ENCODE data around the gene CPA2. TPM values are rescaled to one million over a fixed set of nuclear protein-coding genes. Genes with fewer than 3 reads are reported as not detected.
"Not testable (repeated sequence)": the region's sequence is repeated elsewhere in the genome, so short reads cannot be mapped to it uniquely, and the experiment has no call there.

Gene CPA2
- total and polyA plus RNA-seq, 2 experiments from 2014 or later = 198 to 303 TPM

- H2AFZ ChIP-seq = no peak overlapping the region
- DNase-seq (ENCODE audit: low spot score) = no peak
- H3K4me2 ChIP-seq = no peak overlapping the region
- TF ChIP-seq CTCF (IDR thresholded peaks at IDR 0.05; ENCODE audit: poor library complexity) (no peak), EZH2 (IDR thresholded peaks at IDR 0.05; ENCODE audit: borderline replicate concordance) (no peak), EZH2phosphoT487 (IDR thresholded peaks at IDR 0.05; ENCODE audit: low read depth, severe bottlenecking, unreplicated experiment) (no peak)
- no peaks in the 10 kb centered on the region for H3K79me2 ChIP-seq
- H3K4me1 ChIP-seq (ENCODE audit: insufficient read depth) = no peaks in the 10 kb centered on the region
- H3K27me3 ChIP-seq = no peaks in the 10 kb centered on the region
- no peak overlapping the region for H3K27ac ChIP-seq
- WGBS (ENCODE audit: low lambda C conversion rate, missing lambda C conversion rate) = 80% methylated on average over 21 of the region's 21 CpGs
- no peaks in the 10 kb centered on the region for H3K9me3 ChIP-seq (ENCODE audit: low read depth)
- H3K9me2 ChIP-seq (replicated peaks; ENCODE audit: insufficient read depth) = no peaks in the 10 kb centered on the region
- no peaks in the 10 kb centered on the region for H3K36me3 ChIP-seq (replicated peaks; ENCODE audit: insufficient read depth, low read depth)
- no peak overlapping the region for H3K4me3 ChIP-seq
- H4K20me1 ChIP-seq (ENCODE audit: insufficient read depth, poor library complexity, severe bottlenecking) = no peaks in the 10 kb centered on the region
Observed at GRCh38 chr7:130305433-130306042, 38.9 kb downstream of the CPA2 start.

- 89% methylated on average over 6 of the region's 6 CpGs for WGBS (ENCODE audit: low lambda C conversion rate, missing lambda C conversion rate)
- H3K4me1 ChIP-seq (ENCODE audit: insufficient read depth) = no peaks in the 10 kb centered on the region
- no peaks in the 10 kb centered on the region for H4K20me1 ChIP-seq (ENCODE audit: insufficient read depth, poor library complexity, severe bottlenecking)
- DNase-seq (ENCODE audit: low spot score) = no peak
- no peak overlapping the region for H2AFZ ChIP-seq
- H3K27me3 ChIP-seq = no peaks in the 10 kb centered on the region
- no peak for TF ChIP-seq EZH2phosphoT487 (IDR thresholded peaks at IDR 0.05; ENCODE audit: low read depth, severe bottlenecking, unreplicated experiment)
- H3K9me2 ChIP-seq (replicated peaks; ENCODE audit: insufficient read depth) = no peaks in the 10 kb centered on the region
- no peaks in the 10 kb centered on the region for H3K79me2 ChIP-seq
- H3K27ac ChIP-seq = no peak overlapping the region
- H3K36me3 ChIP-seq (replicated peaks; ENCODE audit: insufficient read depth, low read depth) = no peaks in the 10 kb centered on the region
- no peak overlapping the region for H3K4me2 ChIP-seq
- no peak overlapping the region for H3K4me3 ChIP-seq
- no peaks in the 10 kb centered on the region for H3K9me3 ChIP-seq (ENCODE audit: low read depth)
Observed at GRCh38 chr7:130309986-130310385, 43.3 kb downstream of the CPA2 start.

DNA sequence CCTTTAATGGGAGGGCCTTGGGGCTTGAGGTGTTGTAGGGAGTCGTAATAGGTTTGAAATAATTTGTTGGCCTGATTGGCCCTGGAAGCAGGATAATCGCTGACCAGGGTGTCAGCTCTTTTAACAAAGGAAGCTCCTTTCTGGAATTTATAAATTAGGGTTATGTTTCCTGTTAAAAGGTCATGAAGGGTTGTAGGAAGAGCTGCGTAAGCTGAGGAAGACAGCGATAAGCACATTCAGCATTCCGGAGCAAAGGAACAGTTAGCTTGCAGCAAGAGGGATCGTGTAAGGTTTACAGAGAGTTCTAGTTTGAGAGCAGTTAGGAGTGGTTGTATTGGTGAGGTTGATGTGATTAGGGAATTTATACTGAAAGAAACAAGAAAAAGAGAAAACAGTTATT is 47.6 kb downstream of the CPA2 start:
- WGBS (ENCODE audit: low lambda C conversion rate, missing lambda C conversion rate) = 79% methylated on average over 6 of the region's 6 CpGs
- no peak overlapping the region for H2AFZ ChIP-seq
- no peaks in the 10 kb centered on the region for H3K9me2 ChIP-seq (replicated peaks; ENCODE audit: insufficient read depth)
- TF ChIP-seq CTCF (IDR thresholded peaks at IDR 0.05; ENCODE audit: poor library complexity) (no peak), EZH2 (IDR thresholded peaks at IDR 0.05; ENCODE audit: borderline replicate concordance) (no peak), EZH2phosphoT487 (IDR thresholded peaks at IDR 0.05; ENCODE audit: low read depth, severe bottlenecking, unreplicated experiment) (no peak)
- H3K4me1 ChIP-seq (ENCODE audit: insufficient read depth) = no peaks in the 10 kb centered on the region
- no peak overlapping the region for H3K27ac ChIP-seq
- H4K20me1 ChIP-seq (ENCODE audit: insufficient read depth, poor library complexity, severe bottlenecking) = no peaks in the 10 kb centered on the region
- H3K4me3 ChIP-seq = no peak overlapping the region
- DNase-seq (ENCODE audit: low spot score) = no peak
- no peak overlapping the region for H3K4me2 ChIP-seq
- H3K27me3 ChIP-seq = no peaks in the 10 kb centered on the region
- no peaks in the 10 kb centered on the region for H3K36me3 ChIP-seq (replicated peaks; ENCODE audit: insufficient read depth, low read depth)
- H3K9me3 ChIP-seq (ENCODE audit: low read depth) = no peaks in the 10 kb centered on the region
- no peaks in the 10 kb centered on the region for H3K79me2 ChIP-seq

- Histone ChIP-seq H3K4me2 (no peak overlapping the region), H3K79me2 (no peaks in the 10 kb centered on the region), H3K36me3 (replicated peaks; ENCODE audit: insufficient read depth, low read depth) (no peaks in the 10 kb centered on the region), H3K27ac (no peak overlapping the region), H3K4me1 (ENCODE audit: insufficient read depth) (no peaks in the 10 kb centered on the region), H3K4me3 (no peak overlapping the region), H3K27me3 (no peaks in the 10 kb centered on the region), H2AFZ (no peak overlapping the region), H4K20me1 (ENCODE audit: insufficient read depth, poor library complexity, severe bottlenecking) (no peaks in the 10 kb centered on the region), H3K9me2 (replicated peaks; ENCODE audit: insufficient read depth) (no peaks in the 10 kb centered on the region), H3K9me3 (ENCODE audit: low read depth) (no peaks in the 10 kb centered on the region)
- 100% methylated on average over 1 of the region's 1 CpG for WGBS (ENCODE audit: low lambda C conversion rate, missing lambda C conversion rate)
- DNase-seq (ENCODE audit: low spot score) = no peak
- TF ChIP-seq CTCF (IDR thresholded peaks at IDR 0.05; ENCODE audit: poor library complexity) (no peak), EZH2 (IDR thresholded peaks at IDR 0.05; ENCODE audit: borderline replicate concordance) (no peak), EZH2phosphoT487 (IDR thresholded peaks at IDR 0.05; ENCODE audit: low read depth, severe bottlenecking, unreplicated experiment) (no peak)
Observed at GRCh38 chr7:130319541-130319940, 52.9 kb downstream of the CPA2 start.

- H3K4me1 ChIP-seq (ENCODE audit: insufficient read depth); H2AFZ ChIP-seq; H3K79me2 ChIP-seq; H3K27me3 ChIP-seq; H3K27ac ChIP-seq; DNase-seq (ENCODE audit: low spot score); H3K4me2 ChIP-seq; H3K36me3 ChIP-seq (replicated peaks; ENCODE audit: insufficient read depth, low read depth); H4K20me1 ChIP-seq (ENCODE audit: insufficient read depth, poor library complexity, severe bottlenecking); H3K9me3 ChIP-seq (ENCODE audit: low read depth); H3K9me2 ChIP-seq (replicated peaks; ENCODE audit: insufficient read depth); H3K4me3 ChIP-seq: not testable (repeated sequence)
- WGBS (ENCODE audit: low lambda C conversion rate, missing lambda C conversion rate) = 90% methylated on average over 3 of the region's 3 CpGs
Observed at GRCh38 chr7:130321542-130322229, 55.0 kb downstream of the CPA2 start.

All from hepatocyte (in vitro differentiated cells).